Prostate gland (tissue), 2 donors: ENCODE results near the gene FFAR3.

Experiments
- CTCF ChIP-seq, 4 experiments: fragments of 200-600 bp in 2 of 4; fragments of 450-650 bp in 2 of 4; sonication (generic) in 2 of 4; IDR thresholded peaks; 1 replicate in 3 of 4; 2 replicates in 1 of 4; pipeline ENCODE4 v1.5.1; 2016 to 2019; ENCODE audit warnings: antibody characterized with exemption in 4 of 4, mild to moderate bottlenecking in 2 of 4, moderate library complexity in 2 of 4
- POLR2A ChIP-seq: fragments of 450-650 bp; IDR thresholded peaks from one replicate; pipeline ENCODE4 v1.6.1; 2016; ENCODE audit warnings: antibody characterized with exemption, mild to moderate bottlenecking
- POLR2AphosphoS5 ChIP-seq: sonication (generic); formaldehyde crosslinking; IDR thresholded peaks from one replicate; pipeline ENCODE4 v1.6.1; 2017; ENCODE audit warnings: antibody characterized with exemption

- TF ChIP-seq CTCF (IDR thresholded peaks at IDR 0.05), result no peak
- TF ChIP-seq POLR2AphosphoS5, result no peak
- no peak for TF ChIP-seq POLR2A
Measured at GRCh38 chr19:35363001-35363590, 4.8 kb downstream of the FFAR3 start.
